ENCODE data around the gene TBX6. TPM values are rescaled to one million over a fixed set of nuclear protein-coding genes. Genes with fewer than 3 reads are reported as not detected.

The TBX6 gene
- total and polyA plus RNA-seq, 11 donors: 0.26 to 0.95 (median 0.72) TPM; not detected in 1

DNA sequence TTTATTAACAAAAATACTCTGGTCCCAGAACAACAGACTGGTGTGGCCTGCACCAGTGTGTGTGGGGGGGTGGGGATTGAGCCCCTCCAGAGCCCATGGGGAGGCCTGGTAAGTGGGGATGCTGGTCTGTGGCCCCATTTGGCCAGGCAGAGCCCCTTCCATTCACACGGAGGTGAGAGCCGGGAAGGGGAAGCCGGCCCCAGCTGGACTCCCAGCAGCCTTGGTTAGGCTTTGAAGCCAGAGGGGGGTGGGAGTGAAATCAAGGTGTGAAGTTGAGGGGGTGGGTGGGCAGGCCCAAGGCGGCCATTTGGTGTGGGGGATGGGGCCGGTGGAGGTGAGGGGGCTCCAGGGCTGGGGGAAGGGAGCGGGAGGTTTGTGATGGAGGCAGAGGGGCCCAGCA is 5.9 kb downstream of the TBX6 start:
- no peak for TF ChIP-seq POLR2A (IDR thresholded peaks at IDR 0.05)
- TF ChIP-seq, protein P1, sequence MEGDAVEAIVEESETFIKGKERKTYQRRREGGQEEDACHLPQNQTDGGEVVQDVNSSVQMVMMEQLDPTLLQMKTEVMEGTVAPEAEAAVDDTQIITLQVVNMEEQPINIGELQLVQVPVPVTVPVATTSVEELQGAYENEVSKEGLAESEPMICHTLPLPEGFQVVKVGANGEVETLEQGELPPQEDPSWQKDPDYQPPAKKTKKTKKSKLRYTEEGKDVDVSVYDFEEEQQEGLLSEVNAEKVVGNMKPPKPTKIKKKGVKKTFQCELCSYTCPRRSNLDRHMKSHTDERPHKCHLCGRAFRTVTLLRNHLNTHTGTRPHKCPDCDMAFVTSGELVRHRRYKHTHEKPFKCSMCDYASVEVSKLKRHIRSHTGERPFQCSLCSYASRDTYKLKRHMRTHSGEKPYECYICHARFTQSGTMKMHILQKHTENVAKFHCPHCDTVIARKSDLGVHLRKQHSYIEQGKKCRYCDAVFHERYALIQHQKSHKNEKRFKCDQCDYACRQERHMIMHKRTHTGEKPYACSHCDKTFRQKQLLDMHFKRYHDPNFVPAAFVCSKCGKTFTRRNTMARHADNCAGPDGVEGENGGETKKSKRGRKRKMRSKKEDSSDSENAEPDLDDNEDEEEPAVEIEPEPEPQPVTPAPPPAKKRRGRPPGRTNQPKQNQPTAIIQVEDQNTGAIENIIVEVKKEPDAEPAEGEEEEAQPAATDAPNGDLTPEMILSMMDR (IDR thresholded peaks at IDR 0.05): no peak
- no peak for ATAC-seq
- WGBS, 4 donors: 70 to 79% (median 76%) methylated on average over 5 to 6 of the region's 6 CpGs
- Histone ChIP-seq H3K27ac (peak overlapping the region in 5 of 12 donors; percentile 20 to 52 (median 31)), H3K27me3 (no peaks in the 10 kb centered on the region), H3K9me3 (no peaks in the 10 kb centered on the region), H3K4me1 (peaks cover 0 to 37% (median 3%) of the 10 kb centered on the region in 12 donors), H3K4me3 (no peak overlapping the region), H3K36me3 (peaks cover 0 to 50% (median 48%) of the 10 kb centered on the region in 9 donors)
- peak in 2 of 5 donors; percentile 17 to 33 for DNase-seq
- intact Hi-C loops (cut with DNase I): loop anchor here in 1 of 10 donors (5.0 kb wide), 1 partner anchor 321 kb away; the partner anchor contains the start of gene ZNF771

- WGBS, 4 donors: 61 to 69% (median 65%) methylated on average over 3 of the region's 3 CpGs
- Histone ChIP-seq H3K4me1 (peaks cover 0 to 31% (median 0%) of the 10 kb centered on the region in 12 donors), H3K9me3 (no peaks in the 10 kb centered on the region), H3K4me3 (no peak overlapping the region), H3K27me3 (no peaks in the 10 kb centered on the region), H3K36me3 (peaks cover 0 to 56% (median 51%) of the 10 kb centered on the region in 9 donors), H3K27ac (peak overlapping the region in 6 of 12 donors; percentile 11 to 52 (median 34))
- DNase-seq (peak in 3 of 5 donors; percentile 27 to 54 (median 44)), ATAC-seq (no peak)
- TF ChIP-seq POLR2A (IDR thresholded peaks at IDR 0.05): no peak
- TF ChIP-seq, protein P1 (IDR thresholded peaks at IDR 0.05): no peak
- intact Hi-C loops (cut with DNase I): loop anchor here in 1 of 10 donors (5.0 kb wide), 1 partner anchor 322 kb away; the partner anchor contains the start of gene ZNF771
These were observed 6.5 kb downstream of the TBX6 start for GRCh38 chr16:30085247-30085646.

DNA sequence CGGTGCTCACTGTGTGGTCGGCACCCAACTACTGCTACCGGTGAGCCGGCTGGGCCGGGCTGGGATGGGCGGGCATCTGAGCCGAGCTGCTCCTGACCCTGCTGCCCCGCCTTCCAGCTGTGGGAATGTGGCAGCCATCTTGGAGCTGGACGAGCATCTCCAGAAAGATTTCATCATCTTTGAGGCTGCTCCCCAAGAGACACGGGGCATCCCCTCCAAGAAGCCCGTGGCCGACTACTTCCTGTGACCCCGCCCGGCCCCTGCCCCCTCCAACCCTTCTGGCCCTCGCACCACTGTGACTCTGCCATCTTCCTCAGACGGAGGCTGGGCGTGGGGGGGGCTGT is 6.9 kb downstream of the TBX6 start:
- no peaks in the 10 kb centered on the region for H3K9me3 ChIP-seq
- peaks cover 0 to 60% (median 55%) of the 10 kb centered on the region in 9 donors for H3K36me3 ChIP-seq
- DNase-seq (peak in 3 of 5 donors; percentile 42 to 66 (median 64)), ATAC-seq (peak in 3 of 4 donors; percentile 25 to 44 (median 30))
- no peak overlapping the region for H3K4me3 ChIP-seq
- intact Hi-C loops (cut with DNase I): loop anchor here in 1 of 10 donors (5.0 kb wide), 1 partner anchor 323 kb away; the partner anchor contains the start of gene ZNF771
- TF ChIP-seq, protein P1 (IDR thresholded peaks at IDR 0.05): no peak
- no peak for TF ChIP-seq POLR2A (IDR thresholded peaks at IDR 0.05)
- H3K4me1 ChIP-seq: peaks cover 0 to 27% (median 0%) of the 10 kb centered on the region in 12 donors
- H3K27ac ChIP-seq: peak overlapping the region in 6 of 12 donors; percentile 11 to 52 (median 33)
- H3K27me3 ChIP-seq: no peaks in the 10 kb centered on the region
- whole genome bisulfite sequencing, 4 donors: 58 to 70% (median 62%) methylated on average over 11 to 17 of the region's 17 CpGs

DNA sequence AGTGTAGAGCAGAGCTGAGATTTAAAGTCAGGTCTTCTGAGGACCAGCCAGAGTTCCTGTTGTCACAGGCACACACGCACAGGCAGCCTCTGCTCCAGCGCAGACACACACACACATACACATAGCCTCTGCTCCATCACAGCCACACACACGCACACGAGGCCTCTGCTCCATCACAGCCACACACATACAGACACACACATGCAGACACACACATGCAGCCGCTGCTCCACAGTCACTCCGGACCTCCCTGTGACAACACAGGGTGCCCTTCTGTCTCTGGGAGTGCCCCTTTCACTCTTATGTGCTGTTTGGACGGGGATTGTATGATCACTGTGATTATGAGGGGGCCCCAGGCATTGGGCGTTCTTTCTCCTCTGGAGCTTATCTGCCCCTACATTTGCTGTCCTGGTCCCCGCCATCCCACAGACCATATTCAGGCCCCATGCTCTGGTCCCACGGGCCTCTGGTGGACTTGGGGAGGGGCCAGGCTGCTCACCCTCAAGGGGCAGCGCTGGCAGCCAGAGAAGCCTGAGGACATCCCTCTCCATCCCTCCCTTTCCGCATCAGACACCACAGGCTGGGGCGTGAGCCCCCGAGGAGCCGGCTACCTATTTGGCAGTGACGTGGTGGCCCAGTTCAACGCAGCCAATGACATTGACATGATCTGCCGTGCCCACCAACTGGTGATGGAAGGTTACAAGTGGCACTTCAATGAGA is 7.5 kb downstream of the TBX6 start:
- H3K4me1 ChIP-seq: peaks cover 0 to 22% (median 2%) of the 10 kb centered on the region in 12 donors
- peak overlapping the region in 2 of 12 donors; percentile 11 to 38 for H3K27ac ChIP-seq
- ATAC-seq (no peak), DNase-seq (peak in 2 of 5 donors; percentile 19 to 49)
- no peaks in the 10 kb centered on the region for H3K9me3 ChIP-seq
- peaks cover 0 to 66% (median 61%) of the 10 kb centered on the region in 9 donors for H3K36me3 ChIP-seq
- intact Hi-C loops (cut with DNase I): no loop called here
- no peaks in the 10 kb centered on the region for H3K27me3 ChIP-seq
- TF ChIP-seq, protein P1 (IDR thresholded peaks at IDR 0.05): no peak
- TF ChIP-seq POLR2A (IDR thresholded peaks at IDR 0.05): no peak
- WGBS, 4 donors: 82 to 88% (median 87%) methylated on average over 15 to 18 of the region's 18 CpGs
- H3K4me3 ChIP-seq: no peak overlapping the region

Data from heart left ventricle (tissue), 16 donors.